ENCODE data around the gene DPP3.

GRCh38 chr11:66447012-66447411, 33.2 kb upstream of the DPP3 start:
- no peak for TF ChIP-seq CTCF (IDR thresholded peaks at IDR 0.05)
- no peak for TF ChIP-seq POLR2A (IDR thresholded peaks at IDR 0.05)
